HL-60 (cell line): ENCODE results near the gene SMURF2.

Experiments
- DNase-seq, 2 experiments: peaks; one replicate each; pipeline ENCODE4 v3.0.0-alpha.2; 2010 to 2020; ENCODE audit warnings: low read depth in 1 of 2, low spot score in 1 of 2
- H3K27ac ChIP-seq: fragments of 250-450 bp; sonication (Bioruptor Pico); replicated peaks from 2 replicates; pipeline ENCODE4 v1.5.1; 2020; ENCODE audit warnings: mild to moderate bottlenecking, moderate library complexity
- H3K27me3 ChIP-seq: fragments of 250-450 bp; sonication (Bioruptor Pico); 2 replicates; pipeline ENCODE4 v1.5.1; 2021; ENCODE audit warnings: mild to moderate bottlenecking, moderate library complexity; ENCODE audit not compliant: insufficient read depth, poor library complexity, severe bottlenecking
- H3K4me3 ChIP-seq: replicated peaks from 2 replicates; pipeline ENCODE4 v1.5.1; 2011; ENCODE audit warnings: mild to moderate bottlenecking, control low read depth, low read length; ENCODE audit not compliant: insufficient read depth
- CTCF ChIP-seq: IDR thresholded peaks from one replicate; pipeline ENCODE4 v1.5.1; 2011; ENCODE audit warnings: low read length, control low read depth, inconsistent platforms; ENCODE audit not compliant: insufficient read depth
- GABPA ChIP-seq: IDR thresholded peaks from 2 replicates; pipeline ENCODE4 v1.6.1; 2012; ENCODE audit warnings: low read depth
- POLR2AphosphoS5 ChIP-seq: IDR thresholded peaks from 2 replicates; pipeline ENCODE4 v1.6.1; 2012; ENCODE audit warnings: low read depth
- REST ChIP-seq: IDR thresholded peaks from 2 replicates; pipeline ENCODE4 v1.6.1; 2012; ENCODE audit warnings: low read depth; ENCODE audit not compliant: insufficient replicate concordance
- SPI1 ChIP-seq: IDR thresholded peaks from 2 replicates; pipeline ENCODE4 v1.6.1; 2012; ENCODE audit warnings: low read depth, mild to moderate bottlenecking, borderline replicate concordance

Gene SMURF2

GRCh38 chr17:64702815-64703214 lies 40.7 kb upstream of the SMURF2 start:
- no peak overlapping the region for H3K27ac ChIP-seq
- no peak for DNase-seq
- TF ChIP-seq SPI1 = no peak
- TF ChIP-seq REST = no peak
- TF ChIP-seq POLR2AphosphoS5 = no peak
- no peak for TF ChIP-seq GABPA
- TF ChIP-seq CTCF = no peak
- no peaks in the 10 kb centered on the region for H3K27me3 ChIP-seq
- H3K4me3 ChIP-seq = no peak overlapping the region

GRCh38 chr17:64698725-64699124 lies 36.6 kb upstream of the SMURF2 start:
- Histone ChIP-seq H3K4me3 (no peak overlapping the region), H3K27ac (no peak overlapping the region), H3K27me3 (no peaks in the 10 kb centered on the region)
- no peak for DNase-seq
- TF ChIP-seq GABPA (no peak), CTCF (no peak), SPI1 (no peak), REST (no peak), POLR2AphosphoS5 (no peak)

- no peak for DNase-seq
- TF ChIP-seq POLR2AphosphoS5 (no peak), CTCF (no peak), GABPA (no peak), REST (no peak), SPI1 (no peak)
- Histone ChIP-seq H3K4me3 (no peak overlapping the region), H3K27me3 (no peaks in the 10 kb centered on the region), H3K27ac (no peak overlapping the region)
Observed at GRCh38 chr17:64694207-64694606, 32.1 kb upstream of the SMURF2 start.
